Measurements from ENCODE around the gene HELZ2.

HELZ2 gene

GRCh38 chr20:63585616-63586565, 11.9 kb upstream of the HELZ2 start:
- H3K36me3 ChIP-seq (ENCODE audit: control insufficient read depth, low read length): peaks cover 7% of the 10 kb centered on the region; the same call in 1 of the 2 replicates
- no peaks in the 10 kb centered on the region for H3K9me3 ChIP-seq (ENCODE audit: control insufficient read depth, insufficient read depth, low read length)
- H3K4me1 ChIP-seq (ENCODE audit: control insufficient read depth, low read length): no peaks in the 10 kb centered on the region
- H4K20me1 ChIP-seq (ENCODE audit: control insufficient read depth, insufficient read depth, low read depth, low read length): no peaks in the 10 kb centered on the region
- H3K9me2 ChIP-seq (replicated peaks; ENCODE audit: control insufficient read depth, low read length): no peaks in the 10 kb centered on the region
- H3F3A ChIP-seq (ENCODE audit: control insufficient read depth, insufficient read depth): no peaks in the 10 kb centered on the region
- H3K4me3 ChIP-seq (ENCODE audit: low read length): no peak overlapping the region
- H3K79me2 ChIP-seq (ENCODE audit: control insufficient read depth, low read length): no peaks in the 10 kb centered on the region
- TF ChIP-seq CTCF (IDR thresholded peaks at IDR 0.05; ENCODE audit: low read depth, low read length, poor library complexity, severe bottlenecking): no peak
- TF ChIP-seq EZH2phosphoT487 (IDR thresholded peaks at IDR 0.05; ENCODE audit: borderline replicate concordance, low read length): no peak
- no peak overlapping the region for H3K4me2 ChIP-seq (ENCODE audit: low read length)
- peaks cover 5% of the 10 kb centered on the region; the same call in 1 of the 2 replicates for H3K27me3 ChIP-seq (ENCODE audit: control insufficient read depth, low read length)
- no peak overlapping the region for H3K27ac ChIP-seq (ENCODE audit: low read depth, low read length)

GRCh38 chr20:63582382-63583063, 8.5 kb upstream of the HELZ2 start:
- TF ChIP-seq EZH2phosphoT487 (IDR thresholded peaks at IDR 0.05; ENCODE audit: borderline replicate concordance, low read length) (no peak), CTCF (IDR thresholded peaks at IDR 0.05; ENCODE audit: low read depth, low read length, poor library complexity, severe bottlenecking) (no peak)
- H3K36me3 ChIP-seq (ENCODE audit: control insufficient read depth, low read length): no peaks in the 10 kb centered on the region
- no peaks in the 10 kb centered on the region for H3K9me2 ChIP-seq (replicated peaks; ENCODE audit: control insufficient read depth, low read length)
- H3K9me3 ChIP-seq (ENCODE audit: control insufficient read depth, insufficient read depth, low read length): no peaks in the 10 kb centered on the region
- peaks cover 14% of the 10 kb centered on the region for H3K27me3 ChIP-seq (ENCODE audit: control insufficient read depth, low read length)
- H3K27ac ChIP-seq (ENCODE audit: low read depth, low read length): no peak overlapping the region
- no peaks in the 10 kb centered on the region for H4K20me1 ChIP-seq (ENCODE audit: control insufficient read depth, insufficient read depth, low read depth, low read length)
- no peaks in the 10 kb centered on the region for H3K4me1 ChIP-seq (ENCODE audit: control insufficient read depth, low read length)
- no peak overlapping the region for H3K4me2 ChIP-seq (ENCODE audit: low read length)
- H3K4me3 ChIP-seq (ENCODE audit: low read length): no peak overlapping the region
- no peaks in the 10 kb centered on the region for H3K79me2 ChIP-seq (ENCODE audit: control insufficient read depth, low read length)
- no peaks in the 10 kb centered on the region for H3F3A ChIP-seq (ENCODE audit: control insufficient read depth, insufficient read depth)

GRCh38 chr20:63580796-63581461, 6.9 kb upstream of the HELZ2 start:
- Histone ChIP-seq H3K4me1 (ENCODE audit: control insufficient read depth, low read length) (no peaks in the 10 kb centered on the region), H3K9me3 (ENCODE audit: control insufficient read depth, insufficient read depth, low read length) (no peaks in the 10 kb centered on the region), H3K27me3 (ENCODE audit: control insufficient read depth, low read length) (peaks cover 14% of the 10 kb centered on the region), H3K36me3 (ENCODE audit: control insufficient read depth, low read length) (no peaks in the 10 kb centered on the region), H3K27ac (ENCODE audit: low read depth, low read length) (no peak overlapping the region), H3K4me2 (ENCODE audit: low read length) (no peak overlapping the region), H4K20me1 (ENCODE audit: control insufficient read depth, insufficient read depth, low read depth, low read length) (no peaks in the 10 kb centered on the region), H3F3A (ENCODE audit: control insufficient read depth, insufficient read depth) (no peaks in the 10 kb centered on the region), H3K4me3 (ENCODE audit: low read length) (no peak overlapping the region), H3K9me2 (replicated peaks; ENCODE audit: control insufficient read depth, low read length) (no peaks in the 10 kb centered on the region), H3K79me2 (ENCODE audit: control insufficient read depth, low read length) (no peaks in the 10 kb centered on the region)
- TF ChIP-seq CTCF (IDR thresholded peaks at IDR 0.05; ENCODE audit: low read depth, low read length, poor library complexity, severe bottlenecking) (peak; percentile 49), EZH2phosphoT487 (IDR thresholded peaks at IDR 0.05; ENCODE audit: borderline replicate concordance, low read length) (no peak)

Measured in DOHH2 (cell line).